Body of pancreas (tissue), 4 donors: ENCODE data around the gene CDA.

Experiments
- POLR2A ChIP-seq, 3 donors: fragments of 450-650 bp; IDR thresholded peaks; one replicate each; pipeline ENCODE4 v1.6.1; 2016; ENCODE audit warnings: antibody characterized with exemption in 3 of 3, mild to moderate bottlenecking in 2 of 3
- TF ChIP-seq, protein P1 (sequence below), 7 experiments: fragments of 450-650 bp in 4 of 7; fragments of 200-600 bp in 3 of 7; sonication (generic) in 3 of 7; IDR thresholded peaks; one replicate each; pipeline ENCODE4 v1.5.1; 2016 to 2019; ENCODE audit warnings: antibody characterized with exemption in 7 of 7

DNA sequence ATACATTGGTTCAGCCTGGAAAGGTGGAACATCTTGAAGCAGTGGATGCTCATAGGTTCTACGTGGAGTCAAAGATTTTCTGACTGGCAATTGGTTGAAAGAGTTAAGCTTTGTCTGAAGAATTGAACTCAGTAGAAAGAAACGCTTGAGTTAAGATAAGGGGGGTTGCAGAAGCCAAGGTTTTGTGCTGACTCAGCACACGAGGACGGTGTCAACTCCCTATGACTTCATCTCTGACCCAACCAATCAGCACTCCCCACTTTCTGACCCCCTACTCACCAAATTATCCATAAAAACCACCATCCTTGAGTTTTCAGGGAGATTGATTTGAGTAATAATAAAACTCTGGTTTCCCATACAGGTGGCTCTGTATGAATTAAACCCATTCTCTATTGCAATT is 41.8 kb downstream of the CDA start:
- no peak for TF ChIP-seq POLR2A (IDR thresholded peaks at IDR 0.05)
- TF ChIP-seq, protein P1, sequence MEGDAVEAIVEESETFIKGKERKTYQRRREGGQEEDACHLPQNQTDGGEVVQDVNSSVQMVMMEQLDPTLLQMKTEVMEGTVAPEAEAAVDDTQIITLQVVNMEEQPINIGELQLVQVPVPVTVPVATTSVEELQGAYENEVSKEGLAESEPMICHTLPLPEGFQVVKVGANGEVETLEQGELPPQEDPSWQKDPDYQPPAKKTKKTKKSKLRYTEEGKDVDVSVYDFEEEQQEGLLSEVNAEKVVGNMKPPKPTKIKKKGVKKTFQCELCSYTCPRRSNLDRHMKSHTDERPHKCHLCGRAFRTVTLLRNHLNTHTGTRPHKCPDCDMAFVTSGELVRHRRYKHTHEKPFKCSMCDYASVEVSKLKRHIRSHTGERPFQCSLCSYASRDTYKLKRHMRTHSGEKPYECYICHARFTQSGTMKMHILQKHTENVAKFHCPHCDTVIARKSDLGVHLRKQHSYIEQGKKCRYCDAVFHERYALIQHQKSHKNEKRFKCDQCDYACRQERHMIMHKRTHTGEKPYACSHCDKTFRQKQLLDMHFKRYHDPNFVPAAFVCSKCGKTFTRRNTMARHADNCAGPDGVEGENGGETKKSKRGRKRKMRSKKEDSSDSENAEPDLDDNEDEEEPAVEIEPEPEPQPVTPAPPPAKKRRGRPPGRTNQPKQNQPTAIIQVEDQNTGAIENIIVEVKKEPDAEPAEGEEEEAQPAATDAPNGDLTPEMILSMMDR (IDR thresholded peaks at IDR 0.05), result no peak
